Stimulated activated CD8-positive, alpha-beta memory T cell treated with anti-CD3 and anti-CD28 coated beads, Interleukin-12 subunit alpha, Interleukin-12 subunit beta, amount 100 ng/mL, for 1 hour (primary cell): Measurements from ENCODE around the gene TRIM69.
"Not testable (repeated sequence)": the region's sequence is repeated elsewhere in the genome, so short reads cannot be mapped to it uniquely, and the experiment has no call there.

Source experiments
- DNase-seq: peaks from one replicate; pipeline ENCODE4 v3.0.0-alpha.2; 2020; ENCODE audit warnings: low read depth

TRIM69 gene

DNA sequence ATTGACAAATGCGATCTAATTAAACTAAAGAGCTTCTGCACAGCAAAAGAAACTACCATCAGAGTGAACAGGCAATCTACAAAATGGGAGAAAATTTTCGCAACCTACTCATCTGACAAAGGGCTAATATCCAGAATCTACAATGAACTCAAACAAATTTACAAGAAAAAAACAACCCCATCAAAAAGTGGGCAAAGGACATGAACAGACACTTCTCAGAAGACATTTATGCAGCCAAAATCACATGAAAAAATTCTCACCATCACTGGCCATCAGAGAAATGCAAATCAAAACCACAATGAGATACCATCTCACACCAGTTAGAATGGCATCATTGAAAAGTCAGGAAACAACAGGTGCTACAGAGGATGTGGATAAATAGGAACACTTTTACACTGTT is 7.1 kb downstream of the TRIM69 start:
- not testable (repeated sequence) for DNase-seq

DNA sequence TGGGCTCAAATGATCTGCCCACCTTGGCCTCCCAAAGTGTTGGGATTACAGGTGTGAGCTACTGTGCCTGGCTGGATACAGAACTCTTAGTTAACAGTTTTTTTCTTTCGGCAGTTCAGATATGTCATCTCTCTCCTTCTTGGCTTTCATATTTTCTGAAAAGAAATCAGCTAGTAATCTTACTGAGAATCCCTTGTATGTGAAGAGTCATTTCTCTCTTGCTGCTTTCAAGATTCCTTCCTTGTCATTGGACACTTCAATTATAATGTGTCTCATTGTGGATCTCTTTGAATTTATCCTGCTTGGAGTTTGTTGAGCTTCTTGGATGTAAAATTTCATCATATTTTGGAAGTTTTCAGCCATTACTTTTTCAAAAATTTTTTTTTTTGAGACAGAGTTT is 17.0 kb downstream of the TRIM69 start:
- DNase-seq, result no peak

DNA sequence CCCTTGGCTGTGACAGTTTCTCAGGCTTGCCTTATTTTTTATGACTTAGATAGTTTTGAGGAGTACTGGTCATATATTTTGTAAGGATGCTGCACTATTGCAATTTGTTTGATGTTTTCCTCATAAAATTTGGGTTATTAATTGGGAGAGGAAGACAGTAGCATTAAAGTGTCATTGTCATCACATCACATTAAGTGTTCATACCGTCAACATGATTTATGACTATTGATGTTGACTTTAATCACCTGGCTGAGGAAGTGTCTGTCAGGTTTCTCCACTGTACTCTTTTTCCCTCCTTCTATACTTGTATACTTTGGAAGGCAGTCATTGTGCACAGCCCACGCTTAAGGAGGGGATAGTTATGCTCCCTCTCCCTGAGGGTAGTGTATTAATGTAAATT is 26.9 kb downstream of the TRIM69 start:
- DNase-seq, result no peak

DNA sequence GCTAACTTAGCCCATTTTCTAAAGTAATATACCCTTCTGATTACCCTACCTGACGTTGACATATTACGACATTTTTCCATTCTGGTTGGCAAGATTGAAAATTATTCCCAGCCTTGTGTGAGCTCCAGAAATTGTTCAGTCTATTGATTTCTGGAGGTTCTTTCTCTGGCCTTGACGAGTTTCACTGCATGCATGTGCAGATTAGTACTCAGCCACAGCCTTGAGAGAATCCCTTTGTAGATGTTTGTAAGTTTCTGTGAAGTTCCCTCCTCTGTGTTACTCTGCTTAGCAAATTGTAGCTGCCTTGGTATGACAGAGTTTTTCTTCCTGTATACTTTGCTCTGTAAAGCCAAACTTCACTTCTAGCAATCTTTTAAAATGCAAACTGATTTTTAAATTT is 27.5 kb downstream of the TRIM69 start:
- DNase-seq, result no peak

DNA sequence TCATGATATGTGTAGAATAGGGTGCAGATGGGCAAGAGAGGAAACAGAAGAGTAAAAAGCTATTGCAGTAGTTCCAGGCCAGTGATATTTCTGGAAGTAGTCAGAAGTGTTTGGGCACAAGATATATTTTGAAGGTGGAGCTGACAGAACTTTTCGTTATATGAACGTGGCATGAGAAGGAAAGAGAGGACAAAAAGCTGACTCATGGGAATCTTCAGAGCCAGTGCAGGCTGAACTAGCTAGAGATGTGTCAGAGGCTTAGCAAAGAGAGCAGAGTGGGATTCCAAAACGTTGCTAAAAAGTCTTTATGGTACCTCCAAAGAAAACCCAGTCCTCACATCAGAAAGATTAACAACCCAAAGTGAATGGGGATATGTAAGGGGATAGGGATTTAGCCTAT is 28.7 kb downstream of the TRIM69 start:
- DNase-seq, result no peak

DNA sequence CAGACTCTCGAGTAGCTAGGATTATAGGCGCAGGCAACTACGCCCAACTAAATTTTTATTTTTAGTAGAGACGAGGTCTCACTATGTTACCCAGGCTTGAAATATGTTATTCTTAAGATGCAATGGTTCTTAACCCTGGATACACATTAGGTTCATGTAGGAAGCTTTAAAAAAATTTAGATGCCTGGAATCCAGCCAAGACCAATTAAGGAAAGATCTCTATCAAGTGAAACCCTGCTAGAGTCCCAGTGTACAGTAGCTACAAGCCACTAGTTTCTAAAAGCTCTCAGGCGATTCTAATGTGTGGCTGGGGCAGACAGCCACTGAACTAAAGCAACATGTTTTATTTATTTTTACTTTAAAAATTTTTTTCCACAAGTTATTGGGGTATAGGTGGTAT is 33.2 kb downstream of the TRIM69 start:
- no peak for DNase-seq

DNA sequence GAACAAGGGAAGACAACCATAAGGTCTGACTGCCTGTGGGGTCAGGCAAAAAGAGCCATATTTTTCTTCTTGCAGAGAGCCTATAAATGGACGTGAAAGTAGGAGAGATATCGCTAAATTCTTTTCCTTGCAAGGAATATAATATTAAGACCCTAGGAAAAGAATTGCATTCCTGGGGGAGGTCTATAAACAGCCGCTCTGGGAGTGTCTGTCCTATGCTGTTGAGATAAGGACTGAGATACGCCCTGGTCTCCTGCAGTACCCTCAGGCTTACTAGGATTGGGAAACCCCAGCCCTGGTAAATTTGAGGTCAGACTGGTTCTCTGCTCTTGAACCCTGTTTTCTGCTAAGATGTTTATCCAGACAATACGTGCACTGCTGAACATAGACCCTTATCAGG is 34.4 kb downstream of the TRIM69 start:
- not testable (repeated sequence) for DNase-seq

DNA sequence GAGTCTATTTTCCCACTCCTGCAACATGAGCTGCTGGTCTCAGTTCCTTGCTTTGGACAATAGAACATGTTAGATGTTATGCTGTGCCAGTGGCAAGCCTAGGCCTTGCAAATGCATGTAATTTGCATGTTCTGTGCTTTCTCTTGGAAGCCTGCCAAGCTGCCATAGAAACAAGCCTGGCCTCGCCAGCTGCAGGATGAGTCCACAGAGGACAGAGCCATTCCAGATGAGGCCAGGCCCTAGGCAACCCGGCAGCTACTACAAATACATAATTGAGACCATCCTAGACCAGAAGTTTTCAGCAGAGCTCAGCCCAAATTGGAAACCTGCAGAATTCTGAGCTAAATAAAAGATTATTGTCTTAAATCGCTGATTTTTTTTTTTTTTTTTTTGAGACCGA is 39.6 kb downstream of the TRIM69 start:
- no peak for DNase-seq

DNA sequence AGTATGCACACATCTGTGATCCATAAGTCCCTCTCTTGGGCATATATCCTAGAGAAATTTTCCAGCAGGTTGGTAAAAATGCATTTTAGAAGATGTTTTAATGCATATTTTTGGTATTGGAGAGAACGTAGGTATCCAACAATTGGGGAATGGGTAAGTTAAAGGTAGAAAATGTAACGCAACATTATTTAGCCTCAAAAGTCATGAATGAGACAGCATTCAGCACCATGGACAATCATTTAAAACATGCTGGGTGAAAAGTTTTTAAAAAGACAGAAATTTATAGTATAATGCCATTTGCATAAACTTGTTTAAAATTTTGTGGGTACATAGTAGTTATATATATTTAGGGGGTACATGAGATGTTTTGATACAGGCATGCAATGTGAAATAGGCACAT is 43.4 kb downstream of the TRIM69 start:
- no peak for DNase-seq

DNA sequence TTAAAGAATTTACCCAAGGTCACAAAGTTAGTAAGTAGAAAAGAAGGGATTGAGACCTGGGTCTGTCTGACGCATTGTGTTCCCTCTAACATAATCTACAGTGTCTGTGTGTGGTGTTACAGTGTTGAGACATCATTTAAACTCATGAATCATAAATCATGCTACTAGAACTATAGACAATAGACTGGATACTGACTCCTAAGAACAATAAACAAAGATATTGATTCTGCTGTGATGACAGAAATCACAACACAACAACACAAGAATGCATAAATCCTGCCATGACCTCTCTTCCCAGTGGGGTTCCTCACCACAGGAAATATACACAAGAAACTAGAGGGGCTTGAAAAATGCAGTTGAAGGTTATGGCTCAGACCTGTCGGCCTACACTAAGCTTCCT is 44.3 kb downstream of the TRIM69 start:
- no peak for DNase-seq

DNA sequence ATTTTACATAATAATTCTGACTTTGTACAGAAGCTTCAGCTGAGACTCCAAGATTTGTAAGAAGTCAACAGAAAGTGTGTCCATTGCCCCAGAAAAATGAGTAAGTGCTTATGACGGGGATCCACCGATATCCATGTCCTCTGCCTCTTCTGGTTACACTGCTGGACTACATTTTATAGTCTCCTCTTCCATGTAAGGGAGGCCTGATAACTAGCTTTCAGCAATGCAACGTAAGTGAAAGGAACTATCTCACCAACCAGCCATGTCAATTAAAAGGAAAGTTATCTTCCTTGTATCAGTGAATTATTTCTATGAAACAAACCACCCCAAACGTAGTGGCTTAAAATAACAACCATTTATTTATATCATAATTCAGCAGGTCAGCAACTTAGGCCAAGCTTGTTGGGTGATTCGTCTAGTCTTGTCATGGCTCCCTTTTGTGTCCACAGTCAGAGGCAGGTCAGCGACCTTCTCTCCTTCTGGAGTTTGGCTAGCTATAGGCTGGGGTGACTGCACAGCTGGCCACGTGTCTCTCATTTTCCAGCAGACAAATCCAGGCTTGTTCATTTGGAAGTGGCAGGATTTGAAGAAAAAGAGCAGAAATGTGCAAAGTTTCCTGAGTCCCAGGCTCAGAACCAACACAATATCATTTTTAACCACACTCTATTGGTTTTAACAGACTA is 44.9 kb downstream of the TRIM69 start:
- DNase-seq, result no peak

DNA sequence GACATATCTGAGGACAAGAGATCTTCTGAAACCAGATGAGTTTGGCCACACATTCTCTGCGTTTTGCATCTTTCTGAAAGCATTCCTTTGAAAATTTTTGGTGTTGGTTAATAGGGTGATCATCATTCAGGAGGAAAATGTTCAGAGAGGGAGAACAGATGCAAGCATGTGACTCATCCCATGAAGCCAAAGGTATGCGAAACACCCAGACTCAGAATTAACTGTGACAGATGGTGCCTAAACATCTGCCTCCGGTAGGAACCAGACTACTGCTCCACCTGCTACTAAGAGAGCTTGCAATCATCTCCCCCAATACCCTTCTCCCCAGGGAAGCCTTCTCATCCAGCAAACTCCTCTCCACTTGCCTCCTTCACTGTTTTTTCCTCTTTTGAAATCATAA is 46.2 kb downstream of the TRIM69 start:
- DNase-seq, result no peak

DNA sequence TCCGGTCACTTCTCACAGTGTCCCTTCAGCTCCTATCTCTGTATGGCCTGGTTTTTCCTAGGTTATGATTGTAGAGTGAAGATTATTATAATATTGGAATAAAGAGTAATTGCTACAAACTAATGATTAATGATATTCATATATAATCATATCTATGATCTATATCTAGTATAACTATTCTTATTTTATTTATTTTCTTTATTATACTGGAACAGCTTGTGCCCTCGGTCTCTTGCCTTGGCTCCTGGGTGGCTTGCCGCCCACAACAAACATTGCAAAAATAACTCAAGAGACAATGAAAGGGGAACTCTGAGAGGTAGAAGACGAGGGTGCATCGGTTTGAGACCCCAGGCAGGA is 48.6 kb downstream of the TRIM69 start:
- not testable (repeated sequence) for DNase-seq

DNA sequence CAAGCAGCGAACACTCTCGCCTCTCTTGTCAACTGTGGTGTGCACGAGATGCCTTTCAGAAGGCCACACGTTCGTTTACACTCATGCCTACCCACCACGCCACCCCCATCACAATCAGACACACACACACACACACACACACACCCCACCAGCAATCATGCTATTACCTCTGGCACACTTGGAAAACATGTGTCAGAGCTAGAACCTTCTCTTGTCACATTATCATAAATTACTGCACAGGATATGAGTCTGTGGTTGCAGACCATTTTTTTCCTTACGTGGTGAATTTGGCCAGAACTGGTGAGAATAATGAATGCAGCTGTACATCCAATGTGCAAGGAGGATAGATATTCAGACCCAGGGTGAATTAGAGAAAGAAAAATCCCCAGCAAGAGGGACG is 52.4 kb downstream of the TRIM69 start:
- peak; percentile 15 for DNase-seq

DNA sequence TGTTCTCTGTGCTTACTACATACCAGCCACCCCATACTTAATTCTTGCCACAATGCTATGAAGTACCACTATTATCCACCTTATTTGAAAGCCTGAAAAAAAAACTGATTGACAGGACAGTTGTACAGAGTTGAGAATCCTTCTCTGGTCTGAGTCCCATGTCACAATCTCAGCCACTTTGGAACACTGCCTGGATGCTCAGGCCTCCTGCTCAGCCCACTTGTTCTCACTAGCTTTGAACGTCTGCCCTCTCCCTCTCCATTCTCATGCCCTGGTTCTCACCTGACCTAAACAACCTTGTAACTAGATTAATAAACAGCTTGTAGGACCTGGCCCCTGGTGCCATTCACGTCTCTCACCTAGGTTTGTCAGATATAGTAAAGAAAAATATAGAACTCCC is 53.9 kb downstream of the TRIM69 start:
- DNase-seq, result no peak

DNA sequence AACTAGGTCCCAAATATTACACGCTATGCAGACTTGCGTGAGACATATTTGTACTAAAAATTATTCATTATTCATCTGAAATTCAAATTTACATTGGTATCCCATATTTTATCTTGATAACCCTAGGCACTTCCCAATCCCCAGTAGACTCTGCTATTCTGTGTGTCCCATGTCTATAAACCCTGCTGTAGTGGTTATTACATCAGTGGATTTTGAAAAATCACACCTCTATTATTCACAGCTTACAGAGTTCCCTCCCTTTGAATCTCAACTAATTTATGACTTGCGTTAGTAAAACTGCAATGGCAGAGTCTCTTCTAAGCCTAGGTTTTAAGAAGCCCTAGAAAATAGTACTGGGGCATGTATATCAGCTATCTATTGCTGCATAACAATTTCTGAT is 54.3 kb downstream of the TRIM69 start:
- no peak for DNase-seq

DNA sequence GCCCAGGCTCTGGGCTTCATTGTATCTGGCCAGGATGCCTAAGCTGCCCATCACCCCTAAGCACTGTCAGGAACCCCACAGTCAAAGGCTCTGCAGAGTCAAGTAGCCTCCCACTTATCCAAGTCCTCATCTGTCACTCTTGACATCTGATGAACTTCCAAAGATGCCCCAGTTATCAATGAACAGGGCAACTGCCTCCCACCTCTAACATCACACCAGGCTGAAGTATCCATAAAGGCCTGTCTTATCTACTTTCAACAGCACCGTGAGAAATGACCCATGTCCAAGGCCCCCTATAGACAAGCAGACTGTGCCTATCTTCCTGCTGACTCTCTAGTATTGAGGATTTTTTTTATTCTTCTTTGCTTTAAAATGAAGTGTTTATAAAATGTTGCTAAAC is 56.4 kb downstream of the TRIM69 start:
- DNase-seq, result no peak

DNA sequence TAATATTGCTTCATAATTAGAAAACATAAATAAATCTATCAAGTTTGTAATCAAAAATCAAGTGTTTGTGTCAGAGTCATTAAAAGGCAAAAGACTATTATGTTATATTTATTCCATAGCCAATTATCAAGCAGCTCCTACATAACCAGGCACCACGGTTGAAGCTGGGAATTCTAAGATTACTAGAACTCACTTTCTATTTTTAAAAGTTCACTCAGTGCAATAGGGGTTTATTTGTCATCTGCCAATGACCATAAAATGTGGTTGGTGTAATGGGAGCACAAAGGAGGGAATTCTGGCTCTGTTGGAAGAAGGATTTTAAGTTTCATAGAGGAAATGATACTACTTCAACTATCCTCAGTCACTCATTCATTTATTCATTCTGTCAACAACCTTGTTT is 57.7 kb downstream of the TRIM69 start:
- DNase-seq, result no peak

DNA sequence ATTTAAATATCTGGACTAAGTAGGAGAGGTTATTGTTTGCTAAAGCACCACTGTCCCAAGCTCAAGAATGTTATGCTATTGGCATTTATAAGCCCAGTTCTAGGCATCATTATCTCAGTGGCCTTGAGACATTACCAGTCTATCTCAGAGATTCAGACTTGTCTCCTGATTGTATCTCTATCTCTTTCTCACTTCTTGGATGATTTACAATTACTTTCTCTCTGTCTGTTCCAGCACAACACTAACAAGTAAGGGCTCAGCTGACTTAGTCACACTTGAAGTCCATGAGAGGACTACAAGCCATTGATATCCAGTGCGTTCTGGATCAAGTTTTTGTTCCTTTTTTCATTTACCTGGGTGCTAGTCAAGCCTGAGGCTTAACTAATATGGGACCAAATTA is 60.2 kb downstream of the TRIM69 start:
- DNase-seq, result no peak

DNA sequence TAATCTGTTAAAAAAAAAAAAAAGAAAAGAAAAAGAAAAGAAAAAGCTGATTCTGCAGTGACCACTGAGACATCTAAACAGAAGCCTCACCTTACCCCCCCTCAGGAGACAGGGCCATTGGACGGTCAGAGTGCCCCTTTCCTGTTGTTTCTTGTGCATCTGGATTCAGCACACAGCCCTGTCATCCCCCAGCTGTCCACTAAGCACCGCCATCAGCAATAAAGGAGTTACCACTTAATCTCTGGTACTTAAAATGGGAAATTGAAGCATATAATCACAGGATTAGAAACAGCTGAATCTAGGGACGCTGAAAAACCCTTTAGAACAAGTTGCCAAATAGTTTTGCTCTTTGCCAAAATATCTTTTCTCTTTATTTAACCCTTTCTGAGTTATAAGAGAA is 62.5 kb downstream of the TRIM69 start:
- no peak for DNase-seq

DNA sequence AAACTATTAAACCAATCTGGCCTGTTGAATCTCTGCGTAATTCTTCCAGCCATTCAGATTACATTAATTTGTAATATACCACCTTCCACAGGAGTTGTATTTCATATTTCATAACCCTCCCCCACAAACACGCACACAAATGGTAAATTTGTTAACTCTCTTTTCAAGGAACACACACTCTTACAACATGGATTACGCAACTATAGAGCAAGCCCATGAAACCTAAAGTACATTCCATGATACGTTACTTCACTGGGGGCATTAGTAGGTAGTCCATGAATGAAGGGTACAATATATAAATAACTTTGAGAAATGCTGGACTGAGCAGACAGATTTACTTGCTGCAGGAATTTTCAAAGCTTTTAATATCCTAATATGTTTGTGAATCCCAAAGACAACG is 65.0 kb downstream of the TRIM69 start:
- no peak for DNase-seq

DNA sequence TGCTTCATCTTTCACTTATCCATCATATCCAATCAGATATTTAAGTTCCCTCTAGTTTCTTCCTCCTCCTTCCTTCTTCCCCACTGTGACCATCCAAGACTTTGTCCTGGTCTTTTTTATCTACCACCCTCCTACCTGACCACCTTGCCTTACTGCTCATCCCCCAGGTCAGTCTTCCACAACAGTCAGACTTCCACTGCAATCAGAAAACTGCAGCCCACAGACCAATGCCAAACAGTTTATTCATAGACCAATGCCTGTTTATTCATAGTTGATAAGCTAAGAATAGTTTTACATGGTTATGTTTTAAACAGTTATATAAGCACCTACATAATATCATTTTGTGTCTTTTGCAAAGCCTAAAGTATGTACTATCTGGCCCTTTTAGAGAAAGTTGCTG is 65.5 kb downstream of the TRIM69 start:
- DNase-seq, result no peak

DNA sequence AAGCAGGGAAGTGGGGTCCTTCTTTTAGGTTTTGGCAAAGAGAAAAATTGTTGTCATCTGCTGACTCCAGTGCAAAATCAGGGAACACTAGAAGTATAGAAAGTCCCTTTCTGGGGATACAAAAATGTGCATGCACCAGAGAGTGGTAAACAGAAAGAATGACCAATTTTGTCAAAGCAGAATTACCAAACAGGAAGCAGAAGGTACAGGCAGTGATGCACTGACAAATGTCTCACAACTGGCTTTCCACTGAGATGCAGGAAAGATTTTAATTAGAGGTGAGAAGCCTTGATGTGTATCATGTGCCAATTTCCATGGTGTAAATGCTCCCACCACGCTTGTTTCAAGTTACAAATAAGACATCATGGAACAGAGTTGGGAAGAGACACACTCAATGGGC is 66.0 kb downstream of the TRIM69 start:
- DNase-seq, result no peak

DNA sequence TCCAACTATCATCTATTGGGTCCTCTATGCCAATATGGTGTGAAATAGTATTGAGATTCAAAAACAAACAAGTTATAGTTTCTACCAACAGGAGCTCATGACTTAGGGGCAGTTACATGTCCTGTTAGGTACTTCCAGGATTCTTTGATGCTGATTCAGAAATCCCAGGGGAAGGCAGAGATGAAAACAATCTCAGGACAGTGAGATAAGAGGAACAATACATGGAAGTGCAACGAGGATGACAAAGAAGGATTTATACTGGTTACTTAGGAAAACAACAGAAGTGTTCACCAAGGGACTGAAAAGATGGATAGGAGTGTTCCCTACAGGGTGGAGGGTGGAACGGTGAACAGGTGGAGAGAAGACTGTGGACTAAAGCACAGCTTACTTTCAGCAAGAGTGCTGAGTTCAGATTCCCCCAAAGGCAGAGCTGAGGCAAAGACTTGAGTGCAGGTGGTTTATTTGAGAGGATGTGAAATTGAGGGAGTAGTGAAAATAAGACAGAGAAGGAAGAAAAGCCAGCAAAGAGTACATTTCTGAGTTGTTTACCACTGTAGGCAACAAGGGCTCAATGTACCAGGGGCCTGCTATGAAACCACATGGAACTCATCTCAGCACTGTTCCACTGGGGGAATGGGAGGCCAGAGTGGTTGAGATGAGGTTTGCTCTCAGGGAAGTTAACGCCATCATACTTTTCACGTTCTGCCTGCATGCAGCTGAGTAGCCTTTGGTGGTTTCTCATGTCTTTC is 68.1 kb downstream of the TRIM69 start:
- no peak for DNase-seq
